Body of pancreas (tissue), 4 donors: ENCODE results near the gene PARP8.

Source experiments
- POLR2A ChIP-seq, 3 donors: fragments of 450-650 bp; IDR thresholded peaks; one replicate each; pipeline ENCODE4 v1.6.1; 2016; ENCODE audit warnings: antibody characterized with exemption in 3 of 3, mild to moderate bottlenecking in 2 of 3
- TF ChIP-seq, protein P1 (sequence below), 7 experiments: fragments of 450-650 bp in 4 of 7; fragments of 200-600 bp in 3 of 7; sonication (generic) in 3 of 7; IDR thresholded peaks; one replicate each; pipeline ENCODE4 v1.5.1; 2016 to 2019; ENCODE audit warnings: antibody characterized with exemption in 7 of 7

- TF ChIP-seq, protein P1, sequence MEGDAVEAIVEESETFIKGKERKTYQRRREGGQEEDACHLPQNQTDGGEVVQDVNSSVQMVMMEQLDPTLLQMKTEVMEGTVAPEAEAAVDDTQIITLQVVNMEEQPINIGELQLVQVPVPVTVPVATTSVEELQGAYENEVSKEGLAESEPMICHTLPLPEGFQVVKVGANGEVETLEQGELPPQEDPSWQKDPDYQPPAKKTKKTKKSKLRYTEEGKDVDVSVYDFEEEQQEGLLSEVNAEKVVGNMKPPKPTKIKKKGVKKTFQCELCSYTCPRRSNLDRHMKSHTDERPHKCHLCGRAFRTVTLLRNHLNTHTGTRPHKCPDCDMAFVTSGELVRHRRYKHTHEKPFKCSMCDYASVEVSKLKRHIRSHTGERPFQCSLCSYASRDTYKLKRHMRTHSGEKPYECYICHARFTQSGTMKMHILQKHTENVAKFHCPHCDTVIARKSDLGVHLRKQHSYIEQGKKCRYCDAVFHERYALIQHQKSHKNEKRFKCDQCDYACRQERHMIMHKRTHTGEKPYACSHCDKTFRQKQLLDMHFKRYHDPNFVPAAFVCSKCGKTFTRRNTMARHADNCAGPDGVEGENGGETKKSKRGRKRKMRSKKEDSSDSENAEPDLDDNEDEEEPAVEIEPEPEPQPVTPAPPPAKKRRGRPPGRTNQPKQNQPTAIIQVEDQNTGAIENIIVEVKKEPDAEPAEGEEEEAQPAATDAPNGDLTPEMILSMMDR (IDR thresholded peaks at IDR 0.05) = no peak
- no peak for TF ChIP-seq POLR2A (IDR thresholded peaks at IDR 0.05)
Observed at GRCh38 chr5:50878470-50878869, 212.0 kb downstream of the PARP8 start.
